Cardiac muscle cell (in vitro differentiated cells and primary cell): ENCODE measurements around the gene OXLD1. TPM values are rescaled to one million over a fixed set of nuclear protein-coding genes. Genes with fewer than 3 reads are reported as not detected.

ENCODE experiments used
- DNase-seq, 2 donors: peaks; one replicate each; pipeline versions ENCODE4 v3.0.0 to v3.0.0-alpha.2; 2010 to 2017; ENCODE audit warnings: low read depth in 1 of 2, low spot score in 1 of 2
- H3K27ac ChIP-seq: fragments of 200-600 bp; sonication (generic); 2 replicates; pipeline ENCODE4 v1.5.1; 2016
- H3K27me3 ChIP-seq: fragments of 200-600 bp; sonication (generic); 2 replicates; pipeline ENCODE4 v1.6.0; 2016; ENCODE audit warnings: control low read depth
- H3K36me3 ChIP-seq: fragments of 200-600 bp; sonication (generic); 2 replicates; pipeline ENCODE4 v1.5.1; 2016; ENCODE audit warnings: control low read depth
- H3K4me1 ChIP-seq: fragments of 200-600 bp; sonication (generic); 2 replicates; pipeline ENCODE4 v1.8.1; 2017; ENCODE audit warnings: low read depth, mild to moderate bottlenecking, mixed run types
- H3K4me3 ChIP-seq: fragments of 200-600 bp; sonication (generic); 2 replicates; pipeline ENCODE4 v1.5.1; 2016; ENCODE audit warnings: mild to moderate bottlenecking
- H3K9me3 ChIP-seq: fragments of 200-600 bp; sonication (generic); 2 replicates; pipeline ENCODE4 v1.5.1; 2017; ENCODE audit warnings: low read depth, mild to moderate bottlenecking, control low read depth
- polyA plus RNA-seq: library from polyadenylated mRNA; unstranded; fragments of >200 nt; fragmentation: Nextera tagmentation; extraction: Ambion mirVana; gene quantifications from 2 replicates; pipeline ENCODE4 v1.2.1, GENCODE V29; 2016
- total RNA-seq: library from RNA; depleted of rRNA; stranded (reverse); fragments of >200 nt; gene quantifications from 2 replicates; pipeline ENCODE4 v1.2.3, GENCODE V29; 2016
- TF ChIP-seq, protein P1 (sequence below): IDR thresholded peaks from 2 replicates; pipeline ENCODE4 v1.5.1; 2012; ENCODE audit warnings: low read depth, mild to moderate bottlenecking, low read length

OXLD1 gene
- total RNA-seq: 100 and 130 TPM in 2 replicates
- 85.5 and 104 TPM in 2 replicates for polyA plus RNA-seq

DNA sequence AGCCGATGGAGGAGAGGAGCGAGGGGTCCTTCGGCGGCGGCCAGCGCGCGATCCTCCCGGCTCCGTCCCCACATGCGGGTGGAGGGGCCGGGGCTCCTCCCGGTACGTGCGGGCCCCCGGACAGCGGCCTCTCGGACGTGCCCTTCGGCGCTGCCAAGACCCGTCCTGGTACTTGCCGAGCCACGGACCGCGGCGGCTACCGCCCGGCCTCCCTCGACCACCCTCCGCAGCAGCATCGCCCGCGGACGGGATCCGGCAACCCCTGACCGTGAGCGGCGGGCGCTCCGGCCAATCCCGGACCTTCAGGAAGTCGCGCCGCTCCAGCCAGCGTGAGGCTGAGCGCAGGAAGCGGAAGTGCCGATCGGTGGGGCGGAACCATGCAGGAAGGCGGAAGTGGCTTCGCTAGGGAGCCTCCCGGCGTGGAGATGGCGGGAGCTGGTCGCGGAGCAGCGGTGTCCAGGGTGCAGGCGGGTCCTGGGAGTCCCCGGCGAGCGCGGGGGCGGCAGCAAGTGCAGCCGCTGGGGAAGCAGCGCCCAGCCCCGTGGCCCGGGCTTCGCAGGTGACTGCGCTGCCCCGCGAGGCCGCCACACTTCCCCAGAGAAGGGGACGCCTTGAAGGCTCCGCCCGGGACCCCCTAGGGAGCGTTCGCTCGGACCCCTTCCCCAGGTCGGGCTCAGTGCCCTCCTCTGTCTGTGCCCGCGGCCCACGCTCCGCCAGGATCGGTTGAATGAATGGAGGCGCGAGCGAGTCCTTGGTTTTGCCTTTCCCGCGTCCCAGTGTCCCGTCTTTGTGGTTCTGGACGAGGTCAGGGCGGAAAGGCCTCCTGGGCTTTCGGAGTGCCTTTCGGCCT is at the start of gene OXLD1, which contains the start of gene CCDC137:
OXLD1 (minus strand) TSS at position 264 of the 850 bp plus-strand sequence; CDS start at position 236, 28 bp downstream.
CCDC137 (plus strand) TSS at position 396 of the 850 bp plus-strand sequence; CDS start at position 426, 30 bp downstream.
- Histone ChIP-seq H3K4me3 (peak within 1 kb of the TSS; percentile 67), H3K27ac (peak within 1 kb of the TSS; percentile 71), H3K9me3 (no peaks in the 10 kb centered on the region), H3K27me3 (no peaks in the 10 kb centered on the region), H3K36me3 (peaks cover 12% of the 10 kb centered on the region), H3K4me1 (peaks cover 8% of the 10 kb centered on the region)
- peak; percentile 98 for DNase-seq
- TF ChIP-seq, protein P1, sequence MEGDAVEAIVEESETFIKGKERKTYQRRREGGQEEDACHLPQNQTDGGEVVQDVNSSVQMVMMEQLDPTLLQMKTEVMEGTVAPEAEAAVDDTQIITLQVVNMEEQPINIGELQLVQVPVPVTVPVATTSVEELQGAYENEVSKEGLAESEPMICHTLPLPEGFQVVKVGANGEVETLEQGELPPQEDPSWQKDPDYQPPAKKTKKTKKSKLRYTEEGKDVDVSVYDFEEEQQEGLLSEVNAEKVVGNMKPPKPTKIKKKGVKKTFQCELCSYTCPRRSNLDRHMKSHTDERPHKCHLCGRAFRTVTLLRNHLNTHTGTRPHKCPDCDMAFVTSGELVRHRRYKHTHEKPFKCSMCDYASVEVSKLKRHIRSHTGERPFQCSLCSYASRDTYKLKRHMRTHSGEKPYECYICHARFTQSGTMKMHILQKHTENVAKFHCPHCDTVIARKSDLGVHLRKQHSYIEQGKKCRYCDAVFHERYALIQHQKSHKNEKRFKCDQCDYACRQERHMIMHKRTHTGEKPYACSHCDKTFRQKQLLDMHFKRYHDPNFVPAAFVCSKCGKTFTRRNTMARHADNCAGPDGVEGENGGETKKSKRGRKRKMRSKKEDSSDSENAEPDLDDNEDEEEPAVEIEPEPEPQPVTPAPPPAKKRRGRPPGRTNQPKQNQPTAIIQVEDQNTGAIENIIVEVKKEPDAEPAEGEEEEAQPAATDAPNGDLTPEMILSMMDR: no peak

DNA sequence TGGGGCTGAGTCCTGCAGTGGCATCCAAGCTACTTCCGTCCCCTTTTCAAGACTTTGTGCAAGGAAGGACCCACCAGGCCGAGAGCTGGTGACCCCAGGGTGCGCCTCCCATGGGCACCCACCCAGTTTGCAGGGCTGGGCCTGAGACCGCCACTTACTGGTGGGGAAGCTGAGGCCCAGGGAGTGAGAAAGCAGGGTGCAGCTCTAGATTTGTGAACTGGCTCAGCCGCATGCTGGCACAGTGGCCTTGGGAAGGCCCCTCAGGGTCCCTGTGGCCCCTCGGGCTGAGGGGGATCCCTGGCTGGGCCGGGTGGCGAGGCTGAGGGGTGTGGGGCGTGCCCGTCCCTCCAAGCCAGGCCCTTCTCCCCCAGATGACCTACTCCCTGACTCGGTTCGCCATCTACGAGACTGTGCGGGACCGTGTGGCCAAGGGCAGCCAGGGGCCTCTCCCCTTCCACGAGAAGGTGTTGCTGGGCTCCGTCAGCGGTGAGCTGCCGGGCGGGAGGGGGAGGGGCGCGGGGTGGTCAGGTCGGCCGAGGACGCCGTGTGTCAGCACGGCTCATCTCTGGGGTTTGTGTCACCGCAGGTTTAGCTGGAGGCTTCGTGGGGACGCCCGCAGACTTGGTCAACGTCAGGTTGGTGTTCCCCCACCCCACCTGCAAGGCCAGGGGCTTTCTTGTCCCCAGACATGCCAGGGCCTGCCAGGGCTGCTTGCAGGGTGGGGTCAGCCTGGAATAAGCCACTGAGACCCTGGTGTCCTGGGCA is 48.9 kb upstream of the OXLD1 start:
- peaks cover 20% of the 10 kb centered on the region for H3K4me1 ChIP-seq
- TF ChIP-seq, protein P1: no peak
- no peaks in the 10 kb centered on the region for H3K27me3 ChIP-seq
- no peak for DNase-seq
- no peaks in the 10 kb centered on the region for H3K9me3 ChIP-seq
- H3K27ac ChIP-seq: no peak overlapping the region
- no peak overlapping the region for H3K4me3 ChIP-seq
- peaks cover 7% of the 10 kb centered on the region for H3K36me3 ChIP-seq

DNA sequence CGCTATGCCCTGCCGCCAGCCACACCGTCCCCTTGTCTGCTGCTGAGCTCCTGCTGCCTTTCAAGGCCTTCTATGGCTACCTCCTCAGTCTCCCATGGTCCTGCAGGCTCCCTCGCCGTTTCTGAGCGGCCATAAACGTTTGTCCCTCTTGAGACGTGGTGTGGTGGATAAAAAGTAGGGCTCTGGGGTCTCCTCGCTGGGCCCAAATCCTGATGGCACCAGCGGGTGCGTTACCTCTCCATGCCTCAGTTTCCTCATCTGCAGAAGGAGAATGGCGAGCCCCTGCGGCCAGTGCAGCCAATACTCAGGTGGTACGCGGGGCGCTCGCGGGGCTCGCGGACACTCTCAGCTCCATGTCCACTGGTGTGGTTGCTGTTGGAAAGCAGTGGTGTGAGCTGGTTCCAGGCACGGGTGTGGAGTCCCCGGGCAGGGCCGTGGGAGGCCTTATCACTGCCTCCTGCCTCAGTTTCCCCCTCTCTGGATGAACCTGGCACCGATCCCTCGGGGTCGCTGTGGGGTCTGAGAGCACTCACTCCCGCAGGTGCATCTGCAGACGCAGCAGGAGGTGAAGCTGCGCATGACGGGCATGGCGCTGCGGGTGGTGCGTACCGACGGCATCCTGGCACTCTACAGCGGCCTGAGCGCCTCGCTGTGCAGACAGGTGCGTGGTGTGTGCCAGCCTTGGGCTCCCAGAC is 48.2 kb upstream of the OXLD1 start:
- Histone ChIP-seq H3K9me3 (no peaks in the 10 kb centered on the region), H3K27ac (no peak overlapping the region), H3K4me1 (peaks cover 20% of the 10 kb centered on the region), H3K4me3 (no peak overlapping the region), H3K36me3 (peaks cover 7% of the 10 kb centered on the region), H3K27me3 (no peaks in the 10 kb centered on the region)
- DNase-seq: no peak
- TF ChIP-seq, protein P1: no peak

DNA sequence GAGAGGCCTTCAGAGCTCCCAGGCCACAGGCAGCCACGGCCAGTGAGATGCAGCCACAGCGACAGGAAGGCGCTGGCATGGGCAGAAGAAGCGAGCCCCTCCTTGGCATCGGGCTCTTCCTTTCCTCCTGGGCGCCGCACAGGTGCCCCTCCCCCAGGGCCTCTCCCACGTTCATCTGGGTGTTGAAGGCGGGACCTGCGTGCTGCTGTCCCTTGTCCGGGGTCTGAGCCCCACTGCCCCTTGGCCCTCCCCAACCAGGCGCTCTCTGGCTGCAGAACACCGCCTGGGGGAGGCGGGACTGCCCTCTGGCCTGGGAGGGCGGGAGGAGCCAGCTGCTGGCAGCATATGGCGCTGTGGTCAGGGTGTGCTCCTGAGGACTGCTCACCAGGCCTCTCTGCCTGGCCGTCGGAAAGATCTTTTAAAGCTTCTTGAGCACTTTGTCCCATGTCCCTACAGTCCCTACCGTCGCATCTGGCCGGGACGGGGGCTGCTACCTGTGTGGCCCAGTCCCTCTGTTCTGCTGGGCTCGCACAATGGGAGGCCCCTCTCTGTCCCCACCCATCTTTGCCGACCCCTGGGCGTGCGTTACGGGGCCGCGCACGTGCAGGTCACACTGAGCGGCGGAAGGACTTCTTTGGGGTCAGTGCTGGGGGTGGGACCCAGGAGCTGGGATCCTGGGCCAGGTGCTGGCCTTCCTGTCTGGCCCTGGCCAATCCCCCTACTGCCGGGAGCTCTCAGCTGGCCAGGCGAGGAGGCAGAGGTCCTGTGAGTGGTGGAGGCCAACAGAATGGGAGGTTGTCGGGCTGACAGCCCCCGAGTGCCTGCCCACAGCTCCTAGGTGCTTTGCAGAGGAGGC is 47.4 kb upstream of the OXLD1 start:
- no peak for DNase-seq
- TF ChIP-seq, protein P1: no peak
- Histone ChIP-seq H3K27ac (no peak overlapping the region), H3K9me3 (no peaks in the 10 kb centered on the region), H3K4me1 (peaks cover 20% of the 10 kb centered on the region), H3K4me3 (no peak overlapping the region), H3K27me3 (no peaks in the 10 kb centered on the region), H3K36me3 (peaks cover 7% of the 10 kb centered on the region)
